Endothelial cell of umbilical vein (primary cell): ENCODE results near the gene CRISPLD2. TPM values are rescaled to one million over a fixed set of nuclear protein-coding genes. Genes with fewer than 3 reads are reported as not detected.

Source experiments
- BruUV-seq: library from RNA; stranded (reverse); fragments of 400-500 nt; replicated peaks from 2 replicates; lab custom pipeline; 2021; lab: Mats Ljungman, UMichigan
- CTCF ChIA-PET: fragments of 300-600, 350-600 bp; sonication (Branson Sonifier 250); formaldehyde crosslinking; loops from one replicate; lab custom pipeline; 2021; ENCODE audit warnings: antibody characterized with exemption, inconsistent platforms; lab: Charles Lee
- POLR2A ChIA-PET: fragments of 300-600, 350-600 bp; sonication (Branson Sonifier 250); formaldehyde crosslinking; loops from one replicate; lab custom pipeline; 2021; ENCODE audit warnings: antibody characterized with exemption, inconsistent platforms; lab: Charles Lee
- DNase-seq: peaks from one replicate; pipeline ENCODE4 v3.0.0-alpha.2; 2011; ENCODE audit warnings: low read depth, low spot score
- FAIRE-seq: peaks from 2 replicates; lab custom pipeline; 2011; peaks lifted over from hg19 to GRCh38; lab: Jason Lieb, UNC
- H2AFZ ChIP-seq: 2 replicates; pipeline ENCODE4 v1.6.0; 2012; ENCODE audit warnings: low read depth, low read length, control low read depth, inconsistent platforms
- H3K27ac ChIP-seq: 2 replicates; pipeline ENCODE4 v1.5.1; 2011; ENCODE audit warnings: low read depth, mild to moderate bottlenecking, control low read depth, low read length, moderate library complexity; ENCODE audit not compliant: insufficient read depth
- H3K27me3 ChIP-seq, 2 experiments: 2 replicates each; pipeline versions ENCODE4 v1.6.0 to v1.6.1; 2011; ENCODE audit warnings: low read length in 2 of 2, mixed read lengths in 1 of 2; ENCODE audit not compliant: control insufficient read depth in 2 of 2, insufficient read depth in 2 of 2
- H3K36me3 ChIP-seq, 2 experiments: 2 replicates in 1 of 2; 3 replicates in 1 of 2; pipeline ENCODE4 v1.5.1; 2011; ENCODE audit warnings: low read length in 2 of 2, mild to moderate bottlenecking in 1 of 2, moderate library complexity in 1 of 2; ENCODE audit not compliant: control insufficient read depth in 2 of 2, insufficient read depth in 2 of 2; ENCODE audit errors: extremely low read depth in 1 of 2
- H3K4me1 ChIP-seq: 3 replicates; pipeline ENCODE4 v1.5.1; 2011; ENCODE audit warnings: mild to moderate bottlenecking, low read length; ENCODE audit not compliant: control insufficient read depth, insufficient read depth; ENCODE audit errors: extremely low read depth
- H3K4me2 ChIP-seq: 2 replicates; pipeline ENCODE4 v1.6.1; 2011; ENCODE audit warnings: low read length, control low read depth, mixed read lengths; ENCODE audit not compliant: insufficient read depth
- H3K4me3 ChIP-seq, 3 experiments: fragments of 200-600 bp in 1 of 3; sonication (generic), shearing (Covaris generic) in 1 of 3; replicated peaks in 1 of 3; 2 replicates each; pipeline ENCODE4 v1.5.1; 2011 to 2016; ENCODE audit warnings: control low read depth in 3 of 3, low read length in 3 of 3, mild to moderate bottlenecking in 2 of 3, inconsistent platforms in 1 of 3, low read depth in 1 of 3, moderate library complexity in 1 of 3; ENCODE audit not compliant: insufficient read depth in 1 of 3
- H3K79me2 ChIP-seq: 2 replicates; pipeline ENCODE4 v1.6.0; 2012; ENCODE audit warnings: low read length, inconsistent platforms; ENCODE audit not compliant: control insufficient read depth, insufficient read depth
- H3K9ac ChIP-seq: replicated peaks from 2 replicates; pipeline ENCODE3; 2011; ENCODE audit warnings: low read length, control low read depth; ENCODE audit not compliant: insufficient read depth; ENCODE audit errors: extremely low read depth
- H3K9me1 ChIP-seq: replicated peaks from 3 replicates; pipeline ENCODE4 v1.6.0; 2011; ENCODE audit warnings: mild to moderate bottlenecking, low read length; ENCODE audit not compliant: control insufficient read depth, insufficient read depth; ENCODE audit errors: extremely low read depth
- H3K9me3 ChIP-seq: replicated peaks from 2 replicates; pipeline ENCODE4 v1.5.1; 2012; ENCODE audit warnings: low read length, inconsistent platforms; ENCODE audit not compliant: control insufficient read depth, insufficient read depth
- H4K20me1 ChIP-seq: replicated peaks from 2 replicates; pipeline ENCODE3; 2011; ENCODE audit warnings: mild to moderate bottlenecking, low read length; ENCODE audit not compliant: control insufficient read depth, insufficient read depth; ENCODE audit errors: extremely low read depth
- EZH2 ChIP-seq: IDR thresholded peaks from 2 replicates; pipeline ENCODE4 v1.6.1; 2012; ENCODE audit warnings: borderline replicate concordance, low read depth, mild to moderate bottlenecking, moderate library complexity, low read length, inconsistent platforms; ENCODE audit not compliant: severe bottlenecking
- FOS ChIP-seq: IDR thresholded peaks from 2 replicates; pipeline ENCODE4 v1.6.1; 2011; ENCODE audit warnings: mild to moderate bottlenecking, low read length, moderate library complexity, borderline replicate concordance; ENCODE audit not compliant: insufficient read depth
- GATA2 ChIP-seq: IDR thresholded peaks from 2 replicates; pipeline ENCODE4 v1.7.0; 2011; ENCODE audit warnings: low read depth, mild to moderate bottlenecking, moderate library complexity, mixed read lengths, low read length; ENCODE audit not compliant: insufficient read length, insufficient read depth
- JUN ChIP-seq: IDR thresholded peaks from 2 replicates; pipeline ENCODE4 v1.6.1; 2011; ENCODE audit warnings: borderline replicate concordance, low read depth; ENCODE audit not compliant: insufficient read length, insufficient read depth
- MYC ChIP-seq: IDR thresholded peaks from one replicate; pipeline ENCODE4 v1.6.1; 2011; ENCODE audit warnings: mild to moderate bottlenecking, low read depth, low read length
- POLR2A ChIP-seq: IDR thresholded peaks from 2 replicates; pipeline ENCODE4 v1.6.1; 2012; ENCODE audit warnings: low read depth, mild to moderate bottlenecking, control low read depth, low read length
- POLR2AphosphoS5 ChIP-seq: IDR thresholded peaks from 2 replicates; pipeline ENCODE4 v1.6.1; 2012; ENCODE audit warnings: low read depth, mild to moderate bottlenecking, control low read depth, low read length, moderate library complexity; ENCODE audit not compliant: insufficient read depth
- dilution Hi-C: fragments of 300-500 bp; cut with MboI; formaldehyde crosslinking; loops from one replicate; pipeline ENCODE4 v1.15.0; 2019; ENCODE audit warnings: low sequenced_read_pairs; ENCODE audit not compliant: extremely low pct_ligation_motif_present
- intact Hi-C: fragments of 100-400 bp; cut with micrococcal nuclease; formaldehyde crosslinking; loops from one replicate; pipeline ENCODE4 v1.10.0; 2022
- polyA plus RNA-seq, 4 experiments: library from polyadenylated mRNA; depleted of rRNA in 3 of 4; stranded (reverse) in 3 of 4; unstranded in 1 of 4; fragments of >200 nt; gene quantifications; 2 replicates each; pipeline versions ENCODE4 v1.2.1 to v1.2.3, GENCODE V29; 2011 to 2012; ENCODE audit warnings: missing spikeins in 1 of 4
- total RNA-seq: library from RNA; stranded (reverse); gene quantifications from 2 replicates; pipeline ENCODE4 v1.2.3, GENCODE V29; 2021
- TF ChIP-seq, protein P1 (sequence below): IDR thresholded peaks from 2 replicates; pipeline ENCODE4 v1.6.1; 2011; ENCODE audit not compliant: insufficient read depth, insufficient read length
- TF ChIP-seq, protein P2 (sequence below), 2 donors: IDR thresholded peaks; 1 replicate in 1 of 2; 2 replicates in 1 of 2; pipeline ENCODE4 v1.5.1; 2011; ENCODE audit warnings: low read length in 2 of 2, mild to moderate bottlenecking in 2 of 2, moderate library complexity in 2 of 2, control low read depth in 1 of 2, inconsistent platforms in 1 of 2, low read depth in 1 of 2; ENCODE audit not compliant: insufficient read depth in 1 of 2; ENCODE audit errors: extremely low read depth in 1 of 2

Gene CRISPLD2
- total and polyA plus RNA-seq, 2 donors (not counting 3 experiments of a cell fraction or from before 2014, with no cell fraction given), result 0.14 to 0.73 TPM

DNA sequence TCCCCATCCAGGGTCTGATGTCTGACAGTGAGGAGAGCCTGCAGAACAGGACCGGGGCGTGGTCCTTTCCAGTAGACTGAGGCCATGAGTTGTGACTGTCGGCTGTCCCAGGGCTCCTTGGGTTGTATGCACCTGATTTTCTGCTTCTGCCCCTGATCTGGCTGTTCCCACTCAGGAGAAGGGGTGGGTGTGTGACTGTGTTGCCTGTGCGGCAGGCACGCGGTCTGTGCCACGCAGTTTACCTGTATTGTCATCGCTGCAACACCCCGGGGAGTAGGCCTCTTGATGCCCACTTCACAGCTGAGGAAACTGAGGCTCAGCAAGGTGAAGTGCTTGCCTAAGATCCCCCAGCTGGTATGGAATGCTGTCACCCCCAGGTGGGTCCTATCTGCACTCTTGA is 1.4 kb downstream of the CRISPLD2 start:
- H3K27ac ChIP-seq, result no peak overlapping the region
- no peaks in the 10 kb centered on the region for H3K9me3 ChIP-seq
- dilution Hi-C loops, result no loop called here
- no peak overlapping the region for H2AFZ ChIP-seq
- H3K4me2 ChIP-seq, result no peak overlapping the region
- FAIRE-seq (no peak), DNase-seq (no peak)
- H3K4me3 ChIP-seq, result no peak overlapping the region
- no peak overlapping the region for H3K9ac ChIP-seq
- intact Hi-C loops, result no loop called here
- H3K79me2 ChIP-seq, result no peaks in the 10 kb centered on the region
- H3K27me3 ChIP-seq, result peaks cover 3 to 10% of the 10 kb centered on the region in 2 experiments
- H3K4me1 ChIP-seq, result peaks cover 4% of the 10 kb centered on the region
- ChIA-PET POLR2A (no interaction called here), CTCF (interaction anchor here (0.5 to 3.6 kb wide), 2 partner anchors 65 to 150 kb away, joined by 3 to 11 read pairs; no protein-coding TSS in a partner anchor)
- no peaks in the 10 kb centered on the region for H3K9me1 ChIP-seq
- H4K20me1 ChIP-seq, result no peaks in the 10 kb centered on the region
- BruUV-seq, result no TSS peak
- TF ChIP-seq POLR2A, result no peak
- no peaks in the 10 kb centered on the region for H3K36me3 ChIP-seq

DNA sequence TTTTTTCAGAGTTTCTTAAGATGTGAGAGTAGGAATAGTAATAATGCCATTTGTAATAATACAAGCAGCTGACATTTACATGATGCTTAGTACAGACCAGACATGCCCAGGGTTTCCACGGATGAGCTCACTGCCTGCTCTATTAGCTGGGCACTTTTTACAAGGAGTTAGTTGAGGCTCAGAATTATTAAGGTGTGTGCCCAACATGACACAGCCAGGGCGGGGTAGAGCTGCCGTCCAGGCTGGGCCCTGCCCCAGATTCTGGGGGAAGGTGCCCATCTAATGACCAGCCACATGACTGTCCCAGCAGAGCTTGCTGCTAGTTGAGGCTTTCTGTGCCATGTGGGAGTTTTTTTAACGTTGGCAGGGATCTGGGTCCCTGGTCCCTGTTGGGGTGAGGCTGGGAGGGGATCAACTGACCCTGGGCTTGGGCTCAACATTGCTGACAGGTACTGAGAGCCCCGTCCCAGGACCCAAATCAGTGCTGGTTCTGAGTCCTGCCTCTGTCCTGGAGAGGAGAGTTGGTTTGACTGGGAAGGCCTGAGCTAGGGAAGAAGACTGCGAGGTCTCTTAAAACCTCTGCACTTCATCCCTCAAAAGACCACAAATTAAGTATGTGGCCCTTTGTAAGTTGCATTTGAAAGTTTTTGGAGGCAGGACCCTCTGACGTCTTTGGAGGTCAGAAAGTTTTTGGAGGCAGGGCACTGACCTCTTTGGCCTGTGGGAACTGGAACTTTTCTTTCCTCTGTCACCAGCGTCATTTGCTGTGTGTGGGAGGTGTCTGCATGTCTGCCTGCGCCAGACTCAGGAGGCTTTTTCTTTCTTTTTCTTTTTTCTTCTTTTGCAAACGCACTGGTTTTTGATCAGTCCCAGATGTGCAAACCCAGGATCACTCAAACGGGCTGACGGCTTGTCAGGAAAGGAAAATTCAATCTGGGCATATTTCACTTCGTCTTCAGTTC is 2.2 kb downstream of the CRISPLD2 start:
- Histone ChIP-seq H4K20me1 (no peaks in the 10 kb centered on the region), H3K27me3 (peaks cover 3 to 10% of the 10 kb centered on the region in 2 experiments), H3K9me1 (no peaks in the 10 kb centered on the region), H3K36me3 (no peaks in the 10 kb centered on the region), H3K9me3 (no peaks in the 10 kb centered on the region), H3K4me1 (peaks cover 4% of the 10 kb centered on the region), H3K27ac (no peak overlapping the region), H3K4me3 (no peak overlapping the region), H3K9ac (no peak overlapping the region), H3K79me2 (no peaks in the 10 kb centered on the region), H3K4me2 (no peak overlapping the region), H2AFZ (no peak overlapping the region)
- intact Hi-C loops (no loop called here), dilution Hi-C loops (no loop called here)
- DNase-seq, result no peak
- TF ChIP-seq, protein P1, sequence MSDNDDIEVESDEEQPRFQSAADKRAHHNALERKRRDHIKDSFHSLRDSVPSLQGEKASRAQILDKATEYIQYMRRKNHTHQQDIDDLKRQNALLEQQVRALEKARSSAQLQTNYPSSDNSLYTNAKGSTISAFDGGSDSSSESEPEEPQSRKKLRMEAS, result no peak
- TF ChIP-seq POLR2AphosphoS5, result no peak
- TF ChIP-seq MYC, result no peak
- TF ChIP-seq EZH2, result no peak
- no peak for TF ChIP-seq POLR2A
- TF ChIP-seq JUN, result no peak
- TF ChIP-seq FOS, result no peak
- TF ChIP-seq GATA2, result no peak
- TF ChIP-seq, protein P2, sequence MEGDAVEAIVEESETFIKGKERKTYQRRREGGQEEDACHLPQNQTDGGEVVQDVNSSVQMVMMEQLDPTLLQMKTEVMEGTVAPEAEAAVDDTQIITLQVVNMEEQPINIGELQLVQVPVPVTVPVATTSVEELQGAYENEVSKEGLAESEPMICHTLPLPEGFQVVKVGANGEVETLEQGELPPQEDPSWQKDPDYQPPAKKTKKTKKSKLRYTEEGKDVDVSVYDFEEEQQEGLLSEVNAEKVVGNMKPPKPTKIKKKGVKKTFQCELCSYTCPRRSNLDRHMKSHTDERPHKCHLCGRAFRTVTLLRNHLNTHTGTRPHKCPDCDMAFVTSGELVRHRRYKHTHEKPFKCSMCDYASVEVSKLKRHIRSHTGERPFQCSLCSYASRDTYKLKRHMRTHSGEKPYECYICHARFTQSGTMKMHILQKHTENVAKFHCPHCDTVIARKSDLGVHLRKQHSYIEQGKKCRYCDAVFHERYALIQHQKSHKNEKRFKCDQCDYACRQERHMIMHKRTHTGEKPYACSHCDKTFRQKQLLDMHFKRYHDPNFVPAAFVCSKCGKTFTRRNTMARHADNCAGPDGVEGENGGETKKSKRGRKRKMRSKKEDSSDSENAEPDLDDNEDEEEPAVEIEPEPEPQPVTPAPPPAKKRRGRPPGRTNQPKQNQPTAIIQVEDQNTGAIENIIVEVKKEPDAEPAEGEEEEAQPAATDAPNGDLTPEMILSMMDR (IDR thresholded peaks at IDR 0.05; ENCODE audit: extremely low read depth in 1 of 2, insufficient read depth in 1 of 2, low read depth in 1 of 2, low read length in 2 of 2), result no peak
- no TSS peak for BruUV-seq
- POLR2A ChIA-PET, result no interaction called here
- no peak for FAIRE-seq
- CTCF ChIA-PET, result interaction anchor here (0.5 to 3.6 kb wide), 3 partner anchors 64 to 1101 kb away, joined by 3 to 11 read pairs (median 3); no protein-coding TSS in a partner anchor
